Measurements from ENCODE around the gene KCNQ2.

GRCh38 chr20:63356931-63357879 is 115.2 kb downstream of the KCNQ2 start:
- no peak for TF ChIP-seq EP300 (IDR thresholded peaks at IDR 0.05)
- TF ChIP-seq POLR2A (IDR thresholded peaks at IDR 0.05), result no peak
- no peak for TF ChIP-seq CTCF (IDR thresholded peaks at IDR 0.05)
- no peak for TF ChIP-seq POLR2AphosphoS5 (IDR thresholded peaks at IDR 0.05)

All from gastroesophageal sphincter (tissue), 3 donors.